HepG2 (cell line): ENCODE results near the gene TULP4. TPM values are rescaled to one million over a fixed set of nuclear protein-coding genes. Genes with fewer than 3 reads are reported as not detected.
A peak's percentile ranks its signal among the peaks of the same experiment; 100 is the strongest.

Source experiments
- REXO4 ChIP-seq: sonication (generic); formaldehyde crosslinking; IDR thresholded peaks from 2 replicates; pipeline ENCODE4 v1.8.0; 2022; ENCODE audit warnings: missing genetic modification reagents, mild to moderate bottlenecking, borderline replicate concordance
- ZHX1 ChIP-seq: sonication (generic); formaldehyde crosslinking; IDR thresholded peaks from 2 replicates; pipeline ENCODE4 v1.8.1; 2022; ENCODE audit warnings: low read depth, mild to moderate bottlenecking, missing genetic modification reagents
- ZNF292 ChIP-seq: sonication (generic); formaldehyde crosslinking; IDR thresholded peaks from 2 replicates; pipeline ENCODE4 v1.8.1; 2022; ENCODE audit warnings: mild to moderate bottlenecking, low read depth, missing genetic modification reagents, borderline replicate concordance
- polyA plus RNA-seq, 8 experiments: library from polyadenylated mRNA; depleted of rRNA in 3 of 8; stranded (reverse) in 7 of 8; unstranded in 1 of 8; fragments of >200 nt; fragmentation: Illumina TruSeq in 4 of 8; extraction: Trizol in 4 of 8; gene quantifications; 2 replicates each; pipeline versions ENCODE4 v1.2.1 to v1.2.3, GENCODE V29; 2011 to 2016; ENCODE audit warnings: low read depth in 4 of 8, missing spikeins in 1 of 8, mixed read lengths in 1 of 8; ENCODE audit not compliant: insufficient read depth in 1 of 8
- total RNA-seq, 5 experiments: library from RNA; depleted of rRNA; stranded (reverse); fragments of >200 nt; fragmentation: Illumina TruSeq; extraction: Trizol; gene quantifications; 2 replicates each; pipeline ENCODE4 v1.2.3, GENCODE V29; 2016; ENCODE audit warnings: low read depth in 1 of 5
- TF ChIP-seq, protein P1 (sequence below), 2 experiments: IDR thresholded peaks; 2 replicates each; pipeline ENCODE4 v1.6.1; 2011 to 2012; ENCODE audit warnings: low read length in 2 of 2, borderline replicate concordance in 1 of 2, low read depth in 1 of 2, mild to moderate bottlenecking in 1 of 2, moderate library complexity in 1 of 2
- TF ChIP-seq, protein P2 (sequence below): sonication (generic); formaldehyde crosslinking; IDR thresholded peaks from 2 replicates; pipeline ENCODE4 v1.5.1; 2020; ENCODE audit warnings: mild to moderate bottlenecking, missing genetic modification reagents, moderate library complexity

Gene TULP4
- total and polyA plus RNA-seq, 2 of the 13 experiments (the other 11 are each of a cell fraction or from before 2014, with no cell fraction given): 21.1 to 122 TPM

DNA sequence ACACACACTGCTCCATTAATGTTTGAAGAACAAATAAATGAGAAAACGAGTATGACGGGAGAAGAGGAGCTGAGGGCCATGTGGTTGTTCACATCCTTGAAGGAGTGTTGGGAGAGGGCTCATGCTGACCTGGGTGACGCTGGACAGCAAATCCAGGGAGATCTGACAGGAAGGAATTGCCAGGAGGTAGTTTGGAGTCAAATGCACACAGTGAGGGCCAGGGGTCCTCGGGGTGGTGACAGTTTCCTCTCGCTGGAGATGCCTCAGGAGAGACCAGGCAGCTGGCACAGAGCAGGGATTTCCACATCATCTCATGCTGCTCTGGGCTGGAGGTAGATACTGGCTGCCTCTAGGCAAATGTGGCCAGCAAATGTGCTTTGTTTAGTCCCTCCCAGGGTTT is 245.7 kb downstream of the TULP4 start (continued):
- TF ChIP-seq ZHX1 (CRISPR knock-in tag) (0 out of 2 replicates have a peak, but pooled peaks have one; percentile 49), ZNF292 (CRISPR knock-in tag) (peak; percentile 14; the same call in 1 of the 2 replicates), REXO4 (CRISPR knock-in tag) (no peak)
- TF ChIP-seq, protein P1, sequence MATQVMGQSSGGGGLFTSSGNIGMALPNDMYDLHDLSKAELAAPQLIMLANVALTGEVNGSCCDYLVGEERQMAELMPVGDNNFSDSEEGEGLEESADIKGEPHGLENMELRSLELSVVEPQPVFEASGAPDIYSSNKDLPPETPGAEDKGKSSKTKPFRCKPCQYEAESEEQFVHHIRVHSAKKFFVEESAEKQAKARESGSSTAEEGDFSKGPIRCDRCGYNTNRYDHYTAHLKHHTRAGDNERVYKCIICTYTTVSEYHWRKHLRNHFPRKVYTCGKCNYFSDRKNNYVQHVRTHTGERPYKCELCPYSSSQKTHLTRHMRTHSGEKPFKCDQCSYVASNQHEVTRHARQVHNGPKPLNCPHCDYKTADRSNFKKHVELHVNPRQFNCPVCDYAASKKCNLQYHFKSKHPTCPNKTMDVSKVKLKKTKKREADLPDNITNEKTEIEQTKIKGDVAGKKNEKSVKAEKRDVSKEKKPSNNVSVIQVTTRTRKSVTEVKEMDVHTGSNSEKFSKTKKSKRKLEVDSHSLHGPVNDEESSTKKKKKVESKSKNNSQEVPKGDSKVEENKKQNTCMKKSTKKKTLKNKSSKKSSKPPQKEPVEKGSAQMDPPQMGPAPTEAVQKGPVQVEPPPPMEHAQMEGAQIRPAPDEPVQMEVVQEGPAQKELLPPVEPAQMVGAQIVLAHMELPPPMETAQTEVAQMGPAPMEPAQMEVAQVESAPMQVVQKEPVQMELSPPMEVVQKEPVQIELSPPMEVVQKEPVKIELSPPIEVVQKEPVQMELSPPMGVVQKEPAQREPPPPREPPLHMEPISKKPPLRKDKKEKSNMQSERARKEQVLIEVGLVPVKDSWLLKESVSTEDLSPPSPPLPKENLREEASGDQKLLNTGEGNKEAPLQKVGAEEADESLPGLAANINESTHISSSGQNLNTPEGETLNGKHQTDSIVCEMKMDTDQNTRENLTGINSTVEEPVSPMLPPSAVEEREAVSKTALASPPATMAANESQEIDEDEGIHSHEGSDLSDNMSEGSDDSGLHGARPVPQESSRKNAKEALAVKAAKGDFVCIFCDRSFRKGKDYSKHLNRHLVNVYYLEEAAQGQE (IDR thresholded peaks at IDR 0.05; ENCODE audit: borderline replicate concordance in 1 of 2, low read depth in 1 of 2, low read length in 2 of 2): peak in 1 of 2 experiments; percentile 60; a peak in 2 of 4 replicates
- TF ChIP-seq, protein P2, sequence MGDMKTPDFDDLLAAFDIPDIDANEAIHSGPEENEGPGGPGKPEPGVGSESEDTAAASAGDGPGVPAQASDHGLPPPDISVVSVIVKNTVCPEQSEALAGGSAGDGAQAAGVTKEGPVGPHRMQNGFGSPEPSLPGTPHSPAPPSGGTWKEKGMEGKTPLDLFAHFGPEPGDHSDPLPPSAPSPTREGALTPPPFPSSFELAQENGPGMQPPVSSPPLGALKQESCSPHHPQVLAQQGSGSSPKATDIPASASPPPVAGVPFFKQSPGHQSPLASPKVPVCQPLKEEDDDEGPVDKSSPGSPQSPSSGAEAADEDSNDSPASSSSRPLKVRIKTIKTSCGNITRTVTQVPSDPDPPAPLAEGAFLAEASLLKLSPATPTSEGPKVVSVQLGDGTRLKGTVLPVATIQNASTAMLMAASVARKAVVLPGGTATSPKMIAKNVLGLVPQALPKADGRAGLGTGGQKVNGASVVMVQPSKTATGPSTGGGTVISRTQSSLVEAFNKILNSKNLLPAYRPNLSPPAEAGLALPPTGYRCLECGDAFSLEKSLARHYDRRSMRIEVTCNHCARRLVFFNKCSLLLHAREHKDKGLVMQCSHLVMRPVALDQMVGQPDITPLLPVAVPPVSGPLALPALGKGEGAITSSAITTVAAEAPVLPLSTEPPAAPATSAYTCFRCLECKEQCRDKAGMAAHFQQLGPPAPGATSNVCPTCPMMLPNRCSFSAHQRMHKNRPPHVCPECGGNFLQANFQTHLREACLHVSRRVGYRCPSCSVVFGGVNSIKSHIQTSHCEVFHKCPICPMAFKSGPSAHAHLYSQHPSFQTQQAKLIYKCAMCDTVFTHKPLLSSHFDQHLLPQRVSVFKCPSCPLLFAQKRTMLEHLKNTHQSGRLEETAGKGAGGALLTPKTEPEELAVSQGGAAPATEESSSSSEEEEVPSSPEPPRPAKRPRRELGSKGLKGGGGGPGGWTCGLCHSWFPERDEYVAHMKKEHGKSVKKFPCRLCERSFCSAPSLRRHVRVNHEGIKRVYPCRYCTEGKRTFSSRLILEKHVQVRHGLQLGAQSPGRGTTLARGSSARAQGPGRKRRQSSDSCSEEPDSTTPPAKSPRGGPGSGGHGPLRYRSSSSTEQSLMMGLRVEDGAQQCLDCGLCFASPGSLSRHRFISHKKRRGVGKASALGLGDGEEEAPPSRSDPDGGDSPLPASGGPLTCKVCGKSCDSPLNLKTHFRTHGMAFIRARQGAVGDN (CRISPR knock-in tag): peak; percentile 42; the same call in 1 of the 2 replicates
